Measurements from ENCODE around the gene HES5. TPM values are rescaled to one million over a fixed set of nuclear protein-coding genes. Genes with fewer than 3 reads are reported as not detected.

HES5 gene
- total and polyA plus RNA-seq, 10 donors: 0.36 to 0.54 (median 0.38) TPM; not detected in 5

DNA sequence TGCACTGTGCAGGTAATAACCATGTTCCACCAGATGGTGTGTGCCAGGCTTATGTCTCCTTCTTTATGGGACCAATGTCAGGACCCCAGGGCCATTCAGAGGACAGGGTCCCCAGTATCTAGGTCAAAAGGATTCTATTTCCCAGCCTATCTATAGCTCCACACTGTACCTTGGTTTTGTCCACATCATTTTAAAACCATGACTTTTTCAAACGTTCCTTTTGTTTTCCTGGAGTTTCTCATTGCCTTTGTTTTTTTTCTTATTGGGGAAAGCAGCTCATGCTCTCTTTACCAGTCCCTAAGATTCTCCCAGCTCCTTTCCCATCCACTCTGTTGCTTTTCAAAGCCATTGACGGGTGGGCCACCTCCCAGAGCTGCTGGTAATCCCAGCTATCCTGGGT lies 41.4 kb downstream of the HES5 start:
- TF ChIP-seq, protein P1, sequence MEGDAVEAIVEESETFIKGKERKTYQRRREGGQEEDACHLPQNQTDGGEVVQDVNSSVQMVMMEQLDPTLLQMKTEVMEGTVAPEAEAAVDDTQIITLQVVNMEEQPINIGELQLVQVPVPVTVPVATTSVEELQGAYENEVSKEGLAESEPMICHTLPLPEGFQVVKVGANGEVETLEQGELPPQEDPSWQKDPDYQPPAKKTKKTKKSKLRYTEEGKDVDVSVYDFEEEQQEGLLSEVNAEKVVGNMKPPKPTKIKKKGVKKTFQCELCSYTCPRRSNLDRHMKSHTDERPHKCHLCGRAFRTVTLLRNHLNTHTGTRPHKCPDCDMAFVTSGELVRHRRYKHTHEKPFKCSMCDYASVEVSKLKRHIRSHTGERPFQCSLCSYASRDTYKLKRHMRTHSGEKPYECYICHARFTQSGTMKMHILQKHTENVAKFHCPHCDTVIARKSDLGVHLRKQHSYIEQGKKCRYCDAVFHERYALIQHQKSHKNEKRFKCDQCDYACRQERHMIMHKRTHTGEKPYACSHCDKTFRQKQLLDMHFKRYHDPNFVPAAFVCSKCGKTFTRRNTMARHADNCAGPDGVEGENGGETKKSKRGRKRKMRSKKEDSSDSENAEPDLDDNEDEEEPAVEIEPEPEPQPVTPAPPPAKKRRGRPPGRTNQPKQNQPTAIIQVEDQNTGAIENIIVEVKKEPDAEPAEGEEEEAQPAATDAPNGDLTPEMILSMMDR (IDR thresholded peaks at IDR 0.05 in 8 of 11, conservative IDR thresholded peaks at IDR 0.05 in 3 of 11): no peak
- TF ChIP-seq POLR2AphosphoS5 (IDR thresholded peaks at IDR 0.05) (no peak), POLR2A (IDR thresholded peaks at IDR 0.05) (no peak)
- peaks cover 0 to 26% (median 2%) of the 10 kb centered on the region in 6 donors for H3K36me3 ChIP-seq
- 81 to 88% (median 86%) methylated on average over 2 of the region's 2 CpGs for WGBS, 5 donors
- intact Hi-C loops (cut with DNase I; ENCODE audit: low total_unique reads): no loop called here
- H3K4me1 ChIP-seq: peaks cover 0 to 11% (median 4%) of the 10 kb centered on the region in 6 donors
- H3K9me3 ChIP-seq: peaks cover 0 to 24% (median 17%) of the 10 kb centered on the region in 8 donors
- no peak for DNase-seq
- peaks cover 0 to 9% (median 0%) of the 10 kb centered on the region in 7 donors for H3K27me3 ChIP-seq (replicated peaks in 1 of 7)
- no peak overlapping the region for H3K27ac ChIP-seq
- H3K4me3 ChIP-seq: no peak overlapping the region

DNA sequence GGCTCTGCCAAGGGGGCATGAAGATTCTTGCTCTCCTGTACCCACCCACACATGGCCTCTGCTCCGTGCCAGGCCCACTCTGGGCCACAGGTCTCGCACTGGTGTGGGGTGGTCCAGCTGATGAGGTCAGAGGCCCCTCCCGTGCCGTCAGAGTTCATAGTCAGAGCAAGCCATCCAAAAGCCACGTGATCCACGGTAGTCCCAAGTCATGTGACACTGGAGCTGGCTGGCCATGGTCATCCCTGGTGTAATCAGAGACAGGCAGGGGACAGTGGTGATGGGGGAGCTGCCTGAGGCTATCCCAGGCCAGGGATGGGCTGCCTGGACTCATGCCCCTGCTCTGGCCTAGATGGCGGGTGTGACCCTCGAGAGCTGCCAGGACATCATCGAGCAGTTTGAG lies 43.5 kb downstream of the HES5 start:
- Histone ChIP-seq H3K4me3 (no peak overlapping the region), H3K4me1 (peaks cover 0 to 6% (median 0%) of the 10 kb centered on the region in 6 donors), H3K9me3 (peaks cover 0 to 24% (median 17%) of the 10 kb centered on the region in 8 donors), H3K27me3 (replicated peaks in 1 of 7) (no peaks in the 10 kb centered on the region), H3K36me3 (peaks cover 0 to 26% (median 2%) of the 10 kb centered on the region in 6 donors), H3K27ac (no peak overlapping the region)
- no peak for TF ChIP-seq POLR2A (IDR thresholded peaks at IDR 0.05)
- TF ChIP-seq, protein P1 (IDR thresholded peaks at IDR 0.05 in 8 of 11, conservative IDR thresholded peaks at IDR 0.05 in 3 of 11): no peak
- no peak for TF ChIP-seq POLR2AphosphoS5 (IDR thresholded peaks at IDR 0.05)
- DNase-seq: no peak
- WGBS, 5 donors: 72 to 89% (median 86%) methylated on average over 7 to 9 of the region's 9 CpGs
- intact Hi-C loops (cut with DNase I; ENCODE audit: low total_unique reads): no loop called here

DNA sequence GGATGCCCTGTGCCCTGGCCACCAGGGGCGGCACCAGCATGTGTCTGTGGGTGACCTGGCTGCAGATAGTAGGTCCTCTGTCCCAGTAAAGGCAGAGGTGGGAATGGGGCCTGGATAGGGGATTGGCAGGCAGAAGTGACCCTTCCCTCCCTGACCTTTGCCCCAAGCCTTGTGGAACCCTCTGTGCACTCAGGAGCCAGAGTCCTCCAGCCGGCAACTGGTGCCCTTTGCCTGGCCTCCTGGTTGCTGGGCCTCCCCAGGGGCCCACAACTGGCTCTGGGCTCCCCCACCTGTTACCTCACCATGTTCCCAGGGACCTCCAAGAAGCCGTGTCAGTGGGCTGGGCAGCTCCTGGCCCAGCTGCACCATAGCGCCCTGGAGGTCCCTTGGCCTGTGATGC lies 44.0 kb downstream of the HES5 start:
- TF ChIP-seq POLR2AphosphoS5 (IDR thresholded peaks at IDR 0.05) (no peak), POLR2A (IDR thresholded peaks at IDR 0.05) (no peak)
- TF ChIP-seq, protein P1 (IDR thresholded peaks at IDR 0.05 in 8 of 11, conservative IDR thresholded peaks at IDR 0.05 in 3 of 11): no peak
- no peak for DNase-seq
- Histone ChIP-seq H3K27ac (no peak overlapping the region), H3K27me3 (replicated peaks in 1 of 7) (no peaks in the 10 kb centered on the region), H3K9me3 (peaks cover 0 to 24% (median 17%) of the 10 kb centered on the region in 8 donors), H3K4me3 (no peak overlapping the region), H3K36me3 (peaks cover 0 to 26% (median 2%) of the 10 kb centered on the region in 6 donors), H3K4me1 (peaks cover 0 to 11% (median under 1%) of the 10 kb centered on the region in 6 donors)
- 84 to 91% (median 85%) methylated on average over 4 of the region's 4 CpGs; no CpG with 5 or more reads in 1 of the 5 donors for WGBS, 5 donors
- intact Hi-C loops (cut with DNase I; ENCODE audit: low total_unique reads): no loop called here

DNA sequence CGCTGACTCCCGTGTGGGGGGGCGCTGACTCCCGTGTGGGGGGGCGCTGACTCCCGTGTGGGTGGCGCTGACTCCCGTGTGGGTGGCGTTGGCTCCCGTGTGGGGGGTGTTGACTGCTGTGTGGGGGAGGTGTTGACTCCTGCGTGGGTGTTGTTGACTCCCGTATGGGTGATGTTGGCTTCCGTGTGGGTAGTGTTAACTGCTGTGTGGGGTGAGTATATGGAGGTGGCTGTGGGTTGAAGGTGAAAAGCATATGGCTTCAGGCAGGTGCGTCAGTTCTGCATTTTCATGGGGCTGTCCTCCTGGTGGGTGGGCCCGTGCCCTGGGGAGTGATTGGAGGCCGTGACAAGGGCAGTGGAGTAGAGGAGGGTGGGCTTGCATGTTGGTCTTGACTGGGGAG lies 46.1 kb downstream of the HES5 start:
- Histone ChIP-seq H3K4me3 (no peak overlapping the region), H3K4me1 (peaks cover 0 to 27% (median 6%) of the 10 kb centered on the region in 6 donors), H3K27me3 (replicated peaks in 1 of 7) (no peaks in the 10 kb centered on the region), H3K36me3 (peaks cover 0 to 19% (median 0%) of the 10 kb centered on the region in 6 donors), H3K27ac (no peak overlapping the region), H3K9me3 (peaks cover 0 to 16% (median 10%) of the 10 kb centered on the region in 8 donors)
- no peak for DNase-seq
- TF ChIP-seq, protein P1 (IDR thresholded peaks at IDR 0.05 in 8 of 11, conservative IDR thresholded peaks at IDR 0.05 in 3 of 11): no peak
- TF ChIP-seq POLR2A (IDR thresholded peaks at IDR 0.05): no peak
- no peak for TF ChIP-seq POLR2AphosphoS5 (IDR thresholded peaks at IDR 0.05)
- 65 to 83% (median 76%) methylated on average over 8 to 16 of the region's 16 CpGs for whole genome bisulfite sequencing, 5 donors
- intact Hi-C loops (cut with DNase I; ENCODE audit: low total_unique reads): no loop called here

Measured in spleen (tissue), 11 donors.